Measurements from ENCODE around the gene KRT38.

The KRT38 gene

DNA sequence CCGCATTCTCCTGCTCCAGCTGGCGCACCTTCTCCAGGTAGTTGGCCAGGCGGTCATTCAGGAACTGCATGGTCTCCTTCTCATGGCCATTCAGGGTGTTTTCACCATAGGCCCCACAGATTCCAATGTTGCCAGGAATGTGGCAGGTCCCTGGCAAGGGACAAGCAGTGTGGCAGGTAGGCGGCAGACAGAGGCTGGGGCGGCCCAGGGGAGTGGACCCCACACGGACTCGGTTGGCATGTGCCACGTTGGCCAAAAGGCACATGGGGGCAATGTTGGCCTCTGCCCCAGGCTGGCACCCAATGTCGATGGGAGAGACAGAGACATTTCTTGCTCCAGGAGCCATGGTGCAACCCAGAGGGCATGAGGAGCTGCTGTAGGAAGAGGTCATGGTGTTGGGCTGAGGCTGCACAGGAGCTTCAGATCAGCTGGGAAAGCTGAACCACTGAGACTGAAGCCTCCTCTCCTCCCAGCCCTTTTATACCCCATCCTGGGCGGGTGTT is at the start of gene KRT38:
Gene KRT38 (minus strand): TSS at position 453 of the 503 bp plus-strand sequence. CDS start 62 bp downstream, at position 391.
- no peak for DNase-seq

DNA sequence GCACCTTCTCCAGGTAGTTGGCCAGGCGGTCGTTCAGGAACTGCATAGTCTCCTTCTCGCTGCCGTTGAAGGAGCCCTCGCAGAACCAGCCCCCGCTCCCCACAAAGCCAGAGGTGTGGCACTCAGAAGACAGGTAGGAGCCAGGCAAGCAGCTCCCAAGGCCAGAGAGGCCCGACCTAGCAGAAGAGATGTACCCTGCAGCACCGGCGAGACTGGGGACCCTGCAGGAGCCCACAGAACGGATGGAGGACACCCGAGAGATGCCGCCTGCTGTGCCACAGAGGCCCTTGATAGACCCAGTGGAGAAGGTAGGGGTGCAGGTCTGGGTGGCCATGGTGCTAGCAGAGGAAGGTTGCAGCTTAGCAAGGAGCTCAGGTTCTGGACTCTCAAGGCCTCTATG is 48.7 kb upstream of the KRT38 start, which contains the start of gene KRT36:
Gene KRT36 (minus strand): TSS at position 380 of the 400 bp plus-strand sequence. CDS start 46 bp downstream, at position 334.
- no peak for DNase-seq

DNA sequence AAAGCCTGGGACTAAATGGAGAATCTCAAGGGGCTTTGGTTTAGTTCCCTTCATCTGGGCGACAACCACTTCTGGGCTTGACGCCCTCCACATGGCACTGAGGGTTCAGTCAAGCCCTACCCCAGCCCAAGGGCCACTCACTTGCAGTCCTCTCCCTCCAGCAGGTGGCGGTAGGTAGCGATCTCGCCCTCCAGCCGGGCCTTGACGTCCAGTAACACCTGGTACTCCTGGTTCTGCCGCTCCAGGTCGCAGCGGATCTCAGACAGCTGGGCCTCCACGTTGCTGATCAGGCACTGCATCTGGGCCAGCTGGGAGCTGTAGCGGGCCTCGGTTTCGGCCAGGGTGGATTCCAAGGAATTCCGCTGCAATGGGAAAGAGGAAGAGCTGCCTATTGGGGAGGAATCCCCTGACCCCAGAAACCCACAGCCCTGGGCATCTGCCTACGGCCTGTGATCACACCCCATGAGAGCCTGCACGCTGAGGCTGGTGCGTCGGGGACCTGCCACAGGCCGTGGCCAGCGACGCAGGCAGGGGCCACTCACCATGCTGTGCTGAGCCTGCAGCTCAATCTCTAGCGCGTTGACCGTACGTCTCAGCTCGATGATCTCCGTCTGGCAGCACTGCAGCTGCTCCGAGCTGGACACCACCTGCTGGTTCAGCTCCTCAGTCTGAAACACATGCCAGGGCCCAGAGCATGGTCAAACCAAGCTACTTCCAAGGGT is 46.2 kb upstream of the KRT38 start:
- no peak for DNase-seq

- no peak for DNase-seq
Observed at GRCh38 chr17:41486316-41486715, 45.5 kb upstream of the KRT38 start.

DNA sequence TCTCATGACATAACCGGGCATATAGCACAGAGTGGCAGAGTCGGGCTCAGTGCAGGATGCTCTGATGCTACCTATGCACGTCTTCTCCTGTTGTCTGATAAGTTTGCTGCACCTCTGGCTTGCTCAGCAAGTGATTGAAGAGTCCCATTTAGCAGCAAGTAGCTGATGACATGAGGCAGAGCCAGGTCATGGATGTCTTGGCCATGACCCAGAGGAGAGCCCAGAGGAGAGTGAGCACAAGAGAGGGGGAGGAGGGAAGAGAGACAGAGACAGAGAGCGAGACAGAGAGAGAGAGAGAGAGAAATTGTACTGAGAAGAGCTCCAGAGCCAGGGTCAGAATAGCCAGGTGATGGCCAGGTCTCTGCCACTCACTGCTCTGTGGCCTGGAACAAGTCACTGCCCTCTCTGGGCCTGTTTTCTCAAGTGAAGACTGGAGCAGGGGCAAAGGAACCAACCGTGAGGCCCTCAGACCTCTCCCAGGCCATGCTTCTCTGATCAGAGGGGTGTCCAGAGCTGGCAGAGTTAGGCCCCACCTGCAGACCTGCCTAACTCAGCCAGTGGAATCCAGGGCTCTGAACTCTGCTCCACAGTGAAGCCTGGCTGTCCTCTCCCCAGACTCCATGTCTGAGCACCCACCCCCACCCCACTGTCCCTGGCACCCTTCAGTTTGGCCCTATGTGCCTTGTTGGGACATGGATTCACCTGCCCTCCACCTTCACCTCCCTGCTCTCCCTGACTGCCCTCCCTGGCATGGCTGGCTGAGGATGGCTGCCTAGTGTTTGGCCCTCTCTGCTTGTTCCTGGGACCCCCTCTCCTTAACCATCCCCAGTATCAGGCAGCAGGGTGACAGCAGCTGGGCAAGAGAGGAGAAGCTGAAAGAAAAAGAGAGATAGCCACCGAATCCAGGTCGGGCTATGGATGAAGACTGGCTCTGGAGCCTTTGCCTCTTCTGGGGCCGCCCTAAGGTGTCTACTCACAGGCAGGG is 44.4 kb upstream of the KRT38 start:
- DNase-seq, result no peak

- no peak for DNase-seq
Observed at GRCh38 chr17:41483991-41484826, 43.4 kb upstream of the KRT38 start.

- DNase-seq, result no peak
Observed at GRCh38 chr17:41483531-41483930, 42.7 kb upstream of the KRT38 start.

DNA sequence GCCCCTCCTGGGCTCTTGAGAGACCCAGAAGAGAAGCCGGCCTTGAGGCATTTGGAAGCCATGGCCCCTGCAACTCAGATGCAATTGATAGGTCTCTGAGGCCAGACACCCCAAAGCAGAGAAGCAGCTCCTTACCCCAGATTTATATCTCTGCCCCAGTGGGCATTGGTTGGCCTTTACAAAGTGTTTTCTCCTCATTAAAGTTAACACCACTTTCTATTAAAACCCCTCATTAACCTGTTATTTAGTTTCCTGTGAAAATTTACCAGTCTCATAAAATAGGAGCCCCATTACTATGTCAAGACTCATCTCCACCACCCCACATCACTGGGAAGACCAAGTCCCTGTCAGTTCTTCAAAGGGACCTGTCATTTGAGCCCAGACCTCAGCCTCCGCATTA is 40.3 kb upstream of the KRT38 start, which contains the start of gene KRT35:
Gene KRT35 (minus strand): TSS at position 116 of the 400 bp plus-strand sequence. CDS start 54 bp downstream, at position 62.
- no peak for DNase-seq

- no peak for DNase-seq
Observed at GRCh38 chr17:41480581-41480980, 39.8 kb upstream of the KRT38 start.

GRCh38 chr17:41480136-41480535 is 39.4 kb upstream of the KRT38 start:
- DNase-seq, result no peak

DNA sequence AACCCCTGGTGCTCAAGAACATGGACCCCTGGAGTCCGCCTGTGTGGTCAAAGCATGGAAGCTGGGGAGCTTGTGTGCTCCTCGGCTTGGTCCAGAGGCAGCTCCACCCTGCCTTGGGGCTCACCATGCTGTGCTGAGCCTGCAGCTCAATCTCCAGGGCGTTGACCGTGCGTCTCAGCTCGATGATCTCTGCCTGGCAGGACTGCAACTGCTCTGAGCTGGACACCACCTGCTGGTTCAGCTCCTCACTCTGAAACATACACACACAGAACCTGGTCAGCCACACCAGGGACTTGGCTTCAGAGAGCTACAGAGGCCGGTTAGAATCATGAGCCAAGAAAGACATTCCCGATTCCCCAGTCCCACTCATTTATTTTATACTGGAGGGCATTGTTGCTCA is 37.5 kb upstream of the KRT38 start:
- no peak for DNase-seq

DNA sequence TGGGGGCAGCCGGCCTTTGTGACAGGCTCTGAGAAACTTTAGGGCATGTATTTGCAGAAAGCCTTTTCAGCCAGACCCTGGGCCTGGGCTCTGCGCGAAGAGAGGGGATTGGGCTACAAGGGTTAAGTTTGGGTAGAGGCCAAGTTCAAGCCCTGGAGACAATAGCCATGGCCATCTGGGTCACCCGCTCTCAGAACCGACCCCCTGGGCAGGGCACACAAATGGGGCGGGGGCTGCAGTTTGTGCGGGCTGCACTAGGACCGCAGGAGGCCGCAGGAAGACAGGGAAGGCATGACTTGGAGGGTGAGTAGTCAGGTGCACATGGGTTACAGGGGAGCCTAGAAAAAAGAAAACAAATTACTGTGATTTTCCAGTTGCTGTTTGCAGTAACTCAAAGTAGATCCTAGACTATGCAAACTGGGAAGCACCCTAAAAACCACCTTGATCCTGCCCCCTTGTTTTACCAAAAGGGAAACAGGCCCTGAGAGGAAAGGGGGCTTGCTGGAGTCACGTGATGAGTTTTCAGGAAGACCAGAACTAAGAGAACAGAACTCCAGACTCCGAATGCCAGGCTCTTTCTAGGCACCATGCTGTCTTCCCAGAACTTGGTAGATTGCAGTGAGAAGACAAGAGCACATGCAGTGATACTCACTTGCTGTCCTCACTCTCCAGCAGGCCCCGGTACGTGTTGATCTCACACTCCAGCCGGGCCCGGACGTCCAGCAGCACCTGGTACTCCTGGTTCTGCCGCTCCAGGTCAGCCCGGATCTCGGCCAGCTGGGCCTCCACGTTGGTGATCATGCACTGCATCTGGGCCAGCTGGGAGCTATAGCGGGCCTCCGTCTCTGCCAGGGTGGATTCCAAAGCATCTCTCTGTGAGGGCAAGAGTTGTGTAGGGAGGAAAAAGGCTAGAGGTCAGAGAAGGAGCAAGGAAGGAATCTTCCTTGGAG is 36.4 kb upstream of the KRT38 start:
- no peak for DNase-seq

DNA sequence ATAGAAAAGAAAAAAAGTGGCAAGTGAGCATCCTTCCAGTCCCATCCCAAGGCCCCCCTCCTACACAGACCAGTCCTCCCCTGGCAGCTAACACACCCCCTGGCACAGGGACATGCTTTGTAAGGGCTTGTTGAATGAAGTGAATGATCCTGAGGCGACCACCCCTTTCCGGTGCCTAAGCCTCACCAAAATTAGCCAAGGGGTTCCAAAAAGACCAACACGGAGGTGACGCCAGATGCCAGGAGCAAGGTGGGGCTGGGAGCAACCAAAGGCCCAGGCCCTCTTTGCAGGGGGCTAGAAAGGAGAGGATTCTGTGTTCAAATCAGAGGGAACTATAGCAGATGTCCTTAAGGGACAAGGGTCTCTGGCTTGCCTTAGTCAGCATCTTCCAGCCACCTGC is 34.6 kb upstream of the KRT38 start:
- no peak for DNase-seq

- no peak for DNase-seq
Observed at GRCh38 chr17:41474863-41475262, 34.1 kb upstream of the KRT38 start.

DNA sequence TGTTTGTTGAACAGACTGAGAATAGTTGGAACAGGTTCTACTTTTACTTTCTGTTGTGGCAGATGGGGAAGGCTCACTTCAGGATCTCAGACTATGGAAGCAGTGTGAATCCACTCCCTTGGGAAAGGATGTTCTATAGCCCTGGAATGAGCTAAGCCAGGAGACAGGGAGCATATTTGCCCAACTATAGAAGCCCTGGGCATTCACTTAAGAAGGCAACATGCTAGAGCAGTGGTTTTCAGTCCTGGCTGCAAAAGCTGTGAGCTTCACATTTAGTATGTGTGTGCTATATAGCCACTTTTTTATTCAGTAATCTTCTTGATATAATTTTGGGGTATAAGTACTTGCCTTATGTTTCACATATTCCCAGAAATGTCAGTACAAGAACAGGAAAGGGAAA is 27.6 kb upstream of the KRT38 start:
- no peak for DNase-seq

DNA sequence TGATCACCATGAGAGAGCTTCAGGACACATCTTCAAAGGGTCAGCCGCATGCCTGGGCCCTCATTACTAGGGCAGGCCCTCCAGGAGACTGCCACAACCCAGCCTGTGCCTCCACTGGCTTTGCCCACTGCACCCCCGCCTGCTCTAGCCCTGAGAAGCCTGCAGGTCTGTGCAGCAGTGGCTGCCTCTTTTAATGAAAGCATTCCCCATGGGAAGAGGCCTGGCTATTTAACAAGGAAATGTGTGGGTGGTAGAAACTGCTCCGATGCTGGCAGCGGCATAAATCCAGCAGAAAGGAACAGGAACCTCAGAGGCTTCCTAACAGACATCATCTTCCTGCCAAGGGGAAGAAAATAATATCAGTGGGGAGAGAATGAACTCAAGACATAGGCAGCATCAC is 26.8 kb upstream of the KRT38 start:
- DNase-seq, result no peak

DNA sequence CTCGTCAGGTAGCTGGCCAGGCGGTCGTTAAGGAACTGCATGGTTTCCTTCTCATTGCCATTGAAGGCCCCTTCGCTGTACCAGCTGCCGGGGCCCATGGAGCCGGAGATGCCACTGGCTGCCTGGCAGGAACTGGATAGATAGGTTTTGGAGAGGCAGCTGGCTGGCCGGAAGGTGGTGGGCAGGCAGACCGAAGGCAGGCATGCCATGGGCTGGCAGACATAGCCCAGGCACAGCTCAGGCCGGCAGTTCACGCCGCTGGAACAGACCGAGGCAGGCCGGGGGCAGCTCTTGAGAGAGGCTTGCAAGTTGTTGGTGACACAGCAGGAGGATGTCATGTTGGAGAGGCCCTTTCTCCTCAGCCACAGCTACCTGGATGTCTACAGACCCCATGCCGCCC is 26.2 kb upstream of the KRT38 start, which contains the start of gene KRT32:
Gene KRT32 (minus strand): TSS at position 399 of the 400 bp plus-strand sequence. CDS start 61 bp downstream, at position 338.
- no peak for DNase-seq

DNA sequence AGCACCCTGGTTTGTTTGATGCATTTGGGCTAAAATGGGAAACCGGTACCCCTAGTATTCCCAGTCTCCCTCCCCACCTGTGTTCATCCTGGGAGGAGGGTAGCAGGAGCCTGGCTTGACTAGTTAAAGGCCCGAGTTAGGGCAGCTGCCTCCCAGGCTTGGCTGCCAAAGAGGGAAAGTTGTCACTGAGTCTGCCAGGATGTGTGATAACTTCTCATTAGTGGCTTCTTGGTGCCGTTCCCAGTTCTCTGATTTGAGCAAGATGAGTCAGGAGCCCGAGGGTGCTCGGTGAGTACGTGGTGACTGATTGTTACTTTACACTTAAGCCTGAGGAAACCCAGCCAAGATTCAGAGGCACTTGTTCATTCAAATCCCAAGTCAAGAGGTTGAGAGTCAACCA is 23.9 kb upstream of the KRT38 start:
- peak; percentile 91 for DNase-seq

DNA sequence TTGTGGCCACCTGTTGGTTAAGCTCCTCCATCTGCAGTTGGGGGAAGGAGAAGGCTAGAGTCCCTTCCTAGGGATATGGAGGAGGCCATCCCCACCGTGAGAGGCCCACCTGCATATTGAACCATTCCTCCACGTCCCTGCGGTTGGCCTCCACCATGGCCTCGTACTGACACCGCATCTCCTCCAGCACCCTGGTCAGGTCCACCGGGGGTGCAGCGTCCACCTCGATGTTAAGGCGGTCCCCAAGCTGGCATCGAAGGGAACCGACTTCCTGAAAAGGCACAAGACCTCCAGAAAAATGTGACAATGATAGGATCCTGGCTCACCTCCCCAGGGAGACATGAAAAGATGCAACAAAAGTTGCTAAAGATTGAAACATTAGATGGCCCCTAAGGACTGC is 23.4 kb upstream of the KRT38 start:
- no peak for DNase-seq

DNA sequence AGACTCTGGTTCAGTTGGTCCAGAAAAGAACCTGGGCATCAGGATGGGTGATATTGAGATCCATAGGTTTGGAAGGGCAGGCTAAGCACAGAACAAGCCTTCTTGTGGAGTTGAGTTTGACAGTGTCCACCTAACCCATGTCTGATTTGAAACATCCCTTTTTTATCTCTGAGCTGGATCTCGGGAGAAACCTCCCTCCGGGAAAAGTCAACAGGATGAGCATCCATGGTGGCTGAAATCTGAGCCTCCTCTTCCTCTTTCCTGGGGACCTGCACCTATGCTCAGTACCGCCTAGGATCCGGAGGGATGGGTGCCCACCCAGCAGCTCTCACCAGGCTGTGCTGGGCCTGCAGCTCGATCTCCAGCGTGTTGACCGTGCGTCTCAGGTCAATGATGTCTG is 23.0 kb upstream of the KRT38 start:
- DNase-seq, result no peak

- DNase-seq, result no peak
Observed at GRCh38 chr17:41462705-41463104, 21.9 kb upstream of the KRT38 start.
